ENCODE measurements around the gene GRB14.

- TF ChIP-seq GATA2 (IDR thresholded peaks at IDR 0.05; ENCODE audit: low read depth, low read length) (no peak), GATA3 (IDR thresholded peaks at IDR 0.05; ENCODE audit: low read depth, low read length) (no peak)
These were observed 62.8 kb downstream of the GRB14 start for GRCh38 chr2:164558450-164558849.

All from SH-SY5Y (cell line).